HEK293T (cell line): ENCODE results near the gene SCRN2.

Experiments used
- ARNT ChIP-seq: fragments of 450-650 bp; IDR thresholded peaks from 2 replicates; pipeline ENCODE4 v1.6.1; 2017; ENCODE audit warnings: mild to moderate bottlenecking
- BHLHE40 ChIP-seq: fragments of 450-650 bp; IDR thresholded peaks from 2 replicates; pipeline ENCODE4 v1.6.1; 2016; ENCODE audit warnings: mild to moderate bottlenecking, moderate library complexity, borderline replicate concordance
- CTBP1 ChIP-seq: fragments of 450-650 bp; IDR thresholded peaks from 2 replicates; pipeline ENCODE4 v1.6.1; 2016; ENCODE audit warnings: borderline replicate concordance
- FOXA1 ChIP-seq: fragments of 450-650 bp; IDR thresholded peaks from 2 replicates; pipeline ENCODE4 v1.6.1; 2016; ENCODE audit warnings: mild to moderate bottlenecking
- FOXK2 ChIP-seq: fragments of 450-650 bp; IDR thresholded peaks from 2 replicates; pipeline ENCODE4 v1.6.1; 2016; ENCODE audit warnings: mild to moderate bottlenecking
- LEF1 ChIP-seq: fragments of 450-650 bp; IDR thresholded peaks from 2 replicates; pipeline ENCODE4 v1.6.1; 2017; ENCODE audit warnings: mild to moderate bottlenecking, borderline replicate concordance
- PKNOX1 ChIP-seq: fragments of 450-650 bp; IDR thresholded peaks from 2 replicates; pipeline ENCODE4 v1.6.1; 2016
- TARDBP ChIP-seq: fragments of 450-650 bp; IDR thresholded peaks from 2 replicates; pipeline ENCODE4 v1.6.1; 2016

- TF ChIP-seq FOXK2 (no peak), BHLHE40 (no peak), CTBP1 (no peak), FOXA1 (no peak), TARDBP (no peak), ARNT (no peak), LEF1 (no peak), PKNOX1 (no peak)
Observed at GRCh38 chr17:47879776-47880454, 38.8 kb upstream of the SCRN2 start.
